ENCODE results near the gene FAR1. TPM values are rescaled to one million over a fixed set of nuclear protein-coding genes. Genes with fewer than 3 reads are reported as not detected.

FAR1 gene, protein sequence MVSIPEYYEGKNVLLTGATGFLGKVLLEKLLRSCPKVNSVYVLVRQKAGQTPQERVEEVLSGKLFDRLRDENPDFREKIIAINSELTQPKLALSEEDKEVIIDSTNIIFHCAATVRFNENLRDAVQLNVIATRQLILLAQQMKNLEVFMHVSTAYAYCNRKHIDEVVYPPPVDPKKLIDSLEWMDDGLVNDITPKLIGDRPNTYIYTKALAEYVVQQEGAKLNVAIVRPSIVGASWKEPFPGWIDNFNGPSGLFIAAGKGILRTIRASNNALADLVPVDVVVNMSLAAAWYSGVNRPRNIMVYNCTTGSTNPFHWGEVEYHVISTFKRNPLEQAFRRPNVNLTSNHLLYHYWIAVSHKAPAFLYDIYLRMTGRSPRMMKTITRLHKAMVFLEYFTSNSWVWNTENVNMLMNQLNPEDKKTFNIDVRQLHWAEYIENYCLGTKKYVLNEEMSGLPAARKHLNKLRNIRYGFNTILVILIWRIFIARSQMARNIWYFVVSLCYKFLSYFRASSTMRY
- total RNA-seq (2022; extraction: Qiagen RNA extraction) = 42.3 to 62.2 TPM (median 61.1 TPM) in 5 replicates

DNA sequence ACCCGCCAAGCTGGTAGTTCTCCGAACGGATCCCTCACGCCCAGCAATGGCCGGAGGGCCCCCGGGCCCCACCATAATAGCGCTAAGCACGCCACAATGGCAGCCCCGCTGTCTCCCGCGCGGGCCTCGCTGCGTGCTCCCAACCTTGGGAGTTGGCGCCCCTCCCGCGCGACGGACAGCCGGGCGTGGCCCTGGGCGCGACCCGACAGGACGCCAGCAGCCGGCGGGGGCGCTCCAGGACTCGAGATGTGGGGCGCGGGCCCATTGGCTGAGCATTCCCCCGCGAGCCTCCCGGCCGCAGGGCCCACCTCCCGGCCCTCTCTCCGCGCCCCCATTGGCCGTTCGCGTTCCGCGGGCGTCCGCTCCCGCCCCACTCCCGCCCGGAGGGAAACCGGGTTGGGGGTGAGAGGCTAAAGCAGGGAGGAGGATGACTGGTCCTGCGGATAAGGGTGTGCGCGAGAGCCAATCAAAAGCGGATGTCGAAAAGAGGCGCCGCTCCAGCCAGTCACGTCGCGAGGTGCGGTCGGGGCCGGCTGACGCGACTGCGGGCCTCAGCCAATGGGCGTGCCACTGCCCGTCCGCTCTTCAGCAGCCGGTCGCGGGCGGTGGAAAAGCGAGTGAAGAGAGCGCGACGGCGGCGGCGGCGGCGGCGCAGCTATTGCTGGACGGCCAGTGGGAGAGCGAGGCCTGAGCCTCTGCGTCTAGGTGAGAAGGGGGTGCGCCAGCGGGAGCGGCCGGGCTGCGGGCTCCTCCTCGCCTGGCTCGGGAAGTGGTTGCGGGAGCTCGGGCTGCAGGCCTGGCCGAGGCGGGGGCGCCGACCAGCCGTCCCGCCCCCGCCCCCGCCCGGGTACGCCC, at the start of gene FAR1:
TSS of gene FAR1 (plus strand) at position 567 of the 855 bp plus-strand sequence. CDS start 26,098 bp downstream, outside the sequence.

Other genes starting within 250 kb of the FAR1 start
- 37.6 to 51.1 TPM (median 42.8 TPM) in 5 replicates for gene BTBD10, start 205.4 kb upstream of the FAR1 start, total RNA-seq (2022; extraction: Qiagen RNA extraction)
- gene PTH, start 172.7 kb upstream of the FAR1 start, total RNA-seq (2022; extraction: Qiagen RNA extraction) = not detected in 5 replicates

Data from A549 treated with Mapracorat at 1 μM for 4 hours (cell line).